ENCODE data around the gene RAPGEF2.

RAPGEF2 gene

GRCh38 chr4:159129814-159130550 lies 27.1 kb downstream of the RAPGEF2 start:
- FAIRE-seq = no peak
- no peak for DNase-seq (ENCODE audit: insufficient read length, low spot score)

GRCh38 chr4:159131564-159131963 lies 28.7 kb downstream of the RAPGEF2 start:
- FAIRE-seq = no peak
- DNase-seq (ENCODE audit: insufficient read length, low spot score) = no peak

GRCh38 chr4:159134429-159134828 lies 31.6 kb downstream of the RAPGEF2 start:
- no peak for DNase-seq (ENCODE audit: insufficient read length, low spot score)
- FAIRE-seq = no peak

- no peak for FAIRE-seq
- DNase-seq (ENCODE audit: insufficient read length, low spot score) = no peak
Observed at GRCh38 chr4:159137176-159137575, 34.3 kb downstream of the RAPGEF2 start.

GRCh38 chr4:159138436-159138835 lies 35.6 kb downstream of the RAPGEF2 start:
- no peak for FAIRE-seq
- no peak for DNase-seq (ENCODE audit: insufficient read length, low spot score)

- FAIRE-seq (no peak), DNase-seq (ENCODE audit: insufficient read length, low spot score) (no peak)
Observed at GRCh38 chr4:159141193-159141592, 38.3 kb downstream of the RAPGEF2 start.

GRCh38 chr4:159142241-159142640 lies 39.4 kb downstream of the RAPGEF2 start:
- FAIRE-seq (no peak), DNase-seq (ENCODE audit: insufficient read length, low spot score) (no peak)

GRCh38 chr4:159142681-159143384 lies 40.0 kb downstream of the RAPGEF2 start:
- no peak for DNase-seq (ENCODE audit: insufficient read length, low spot score)
- FAIRE-seq = no peak

- no peak for FAIRE-seq
- no peak for DNase-seq (ENCODE audit: insufficient read length, low spot score)
Observed at GRCh38 chr4:159143687-159144086, 40.8 kb downstream of the RAPGEF2 start.

GRCh38 chr4:159144112-159144694 lies 41.3 kb downstream of the RAPGEF2 start:
- FAIRE-seq (no peak), DNase-seq (ENCODE audit: insufficient read length, low spot score) (no peak)

- FAIRE-seq (no peak), DNase-seq (ENCODE audit: insufficient read length, low spot score) (no peak)
Observed at GRCh38 chr4:159145318-159145991, 42.6 kb downstream of the RAPGEF2 start.

- DNase-seq (ENCODE audit: insufficient read length, low spot score) = peak; percentile 5
Observed at GRCh38 chr4:159145992-159146330, 43.1 kb downstream of the RAPGEF2 start.

GRCh38 chr4:159146488-159146887 lies 43.6 kb downstream of the RAPGEF2 start:
- DNase-seq (ENCODE audit: insufficient read length, low spot score) = no peak
- FAIRE-seq = no peak

More at GRCh38 chr4:159145992-159146330, 43.1 kb downstream of the RAPGEF2 start:
- no peak for FAIRE-seq

- no peak for FAIRE-seq
Observed at GRCh38 chr4:159148441-159148840, 45.6 kb downstream of the RAPGEF2 start.

GRCh38 chr4:159149666-159150065 lies 46.8 kb downstream of the RAPGEF2 start:
- DNase-seq (ENCODE audit: insufficient read length, low spot score) (no peak), FAIRE-seq (no peak)

More at GRCh38 chr4:159148441-159148840, 45.6 kb downstream of the RAPGEF2 start:
- no peak for DNase-seq (ENCODE audit: insufficient read length, low spot score)

GRCh38 chr4:159150396-159150795 lies 47.5 kb downstream of the RAPGEF2 start:
- FAIRE-seq (no peak), DNase-seq (ENCODE audit: insufficient read length, low spot score) (no peak)

GRCh38 chr4:159150821-159151390 lies 48.0 kb downstream of the RAPGEF2 start:
- DNase-seq (ENCODE audit: insufficient read length, low spot score) (no peak), FAIRE-seq (no peak)

GRCh38 chr4:159151689-159152088 lies 48.8 kb downstream of the RAPGEF2 start:
- FAIRE-seq = no peak
- DNase-seq (ENCODE audit: insufficient read length, low spot score) = no peak

- no peak for FAIRE-seq
Observed at GRCh38 chr4:159152181-159152580, 49.3 kb downstream of the RAPGEF2 start.

GRCh38 chr4:159153669-159154068 lies 50.8 kb downstream of the RAPGEF2 start:
- no peak for DNase-seq (ENCODE audit: insufficient read length, low spot score)
- FAIRE-seq = no peak

More at GRCh38 chr4:159152181-159152580, 49.3 kb downstream of the RAPGEF2 start:
- no peak for DNase-seq (ENCODE audit: insufficient read length, low spot score)

- no peak for FAIRE-seq
- DNase-seq (ENCODE audit: insufficient read length, low spot score) = no peak
Observed at GRCh38 chr4:159155119-159155518, 52.2 kb downstream of the RAPGEF2 start.
